ENCODE measurements around the gene WNT5A. TPM values are rescaled to one million over a fixed set of nuclear protein-coding genes. Genes with fewer than 3 reads are reported as not detected.

WNT5A gene
- polyA plus RNA-seq, 4 donors: under 0.01 to 8.1 (median 0.63) TPM

DNA sequence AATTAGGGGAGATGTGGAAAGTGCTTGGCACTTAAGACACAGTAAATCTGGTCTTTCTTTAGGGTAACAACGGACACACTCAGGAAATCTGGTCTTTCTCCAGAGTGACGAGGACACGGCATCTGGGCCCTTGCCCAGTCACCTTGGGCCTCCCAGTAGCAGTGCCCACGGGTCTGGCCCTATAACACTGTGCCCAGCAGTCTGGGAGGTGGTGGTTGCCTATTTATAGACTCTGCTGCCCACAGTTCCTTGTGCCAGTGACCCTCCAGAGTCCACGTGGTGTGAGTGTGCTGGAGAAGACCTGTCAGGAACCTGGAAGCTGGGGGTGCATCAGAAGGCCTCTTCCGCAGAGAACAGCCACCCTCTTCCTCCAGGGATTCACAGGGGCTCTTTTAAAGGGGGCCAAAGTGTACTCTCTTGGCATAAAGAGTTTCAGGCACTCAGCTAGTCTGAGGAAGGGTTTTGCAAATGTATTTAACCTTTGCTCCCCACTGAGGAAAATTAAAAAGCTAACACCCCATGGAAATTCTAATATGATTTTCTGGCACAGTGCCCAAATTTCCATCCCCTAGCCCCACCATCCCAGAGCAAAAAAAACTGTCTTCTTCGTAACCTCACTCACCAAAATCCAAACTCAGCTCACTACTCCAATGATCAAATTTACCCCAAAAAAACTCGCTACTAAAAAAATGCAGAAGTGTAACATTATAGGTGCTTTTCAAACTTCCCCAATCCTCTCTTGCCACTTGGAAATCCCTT lies 15.4 kb downstream of the WNT5A start:
- Histone ChIP-seq H3K27ac (ENCODE audit: low read depth in 1 of 3, low read length in 2 of 3) (no peak overlapping the region), H3K4me1 (ENCODE audit: control insufficient read depth in 3 of 3, insufficient read depth in 2 of 3, low read depth in 1 of 3, low read length in 2 of 3) (peaks cover 0 to 3% (median 0%) of the 10 kb centered on the region in 3 donors), H3K4me3 (ENCODE audit: low read depth in 1 of 3, low read length in 3 of 3) (no peak overlapping the region), H3K9me3 (ENCODE audit: control insufficient read depth in 2 of 2, insufficient read depth in 1 of 2, low read depth in 1 of 2, low read length in 1 of 2) (no peaks in the 10 kb centered on the region), H3K27me3 (ENCODE audit: control insufficient read depth in 3 of 3, insufficient read depth in 3 of 3, low read length in 3 of 3) (peaks cover 0 to 18% (median 4%) of the 10 kb centered on the region in 3 donors), H3K36me3 (ENCODE audit: control insufficient read depth in 3 of 3, insufficient read depth in 2 of 3, low read depth in 1 of 3, low read length in 3 of 3) (peaks cover 0 to 6% (median 0%) of the 10 kb centered on the region in 3 donors)
- FAIRE-seq (no peak), DNase-seq (no peak)
- WGBS, 3 donors: 67 to 72% (median 71%) methylated on average over 8 of the region's 8 CpGs

DNA sequence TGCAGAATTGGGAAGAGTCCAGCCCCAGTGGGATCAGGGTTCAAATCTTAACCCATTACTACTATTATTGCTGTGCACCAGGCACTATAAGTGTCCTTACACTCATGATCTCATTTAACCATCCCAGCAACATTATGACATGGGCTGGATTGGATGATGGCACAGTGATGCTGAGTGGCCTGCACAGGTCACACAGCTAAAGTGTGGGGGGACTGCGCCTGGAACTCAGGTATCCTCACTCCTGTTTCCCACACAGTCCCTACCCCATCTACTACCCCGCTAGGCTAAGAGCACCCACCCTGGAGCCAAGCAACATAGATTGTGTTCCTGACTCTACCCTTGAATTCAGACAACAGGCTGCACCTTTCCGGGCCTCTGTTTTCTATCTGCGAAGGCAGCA lies 16.0 kb downstream of the WNT5A start:
- WGBS, 3 donors: 86 to 94% (median 91%) methylated on average over 4 of the region's 4 CpGs
- no peak overlapping the region for H3K4me3 ChIP-seq (ENCODE audit: low read depth in 1 of 3, low read length in 3 of 3)
- H3K36me3 ChIP-seq (ENCODE audit: control insufficient read depth in 3 of 3, insufficient read depth in 2 of 3, low read depth in 1 of 3, low read length in 3 of 3): peaks cover 0 to 6% (median 0%) of the 10 kb centered on the region in 3 donors
- H3K9me3 ChIP-seq (ENCODE audit: control insufficient read depth in 2 of 2, insufficient read depth in 1 of 2, low read depth in 1 of 2, low read length in 1 of 2): no peaks in the 10 kb centered on the region
- peaks cover 0 to 18% (median 4%) of the 10 kb centered on the region in 3 donors for H3K27me3 ChIP-seq (ENCODE audit: control insufficient read depth in 3 of 3, insufficient read depth in 3 of 3, low read length in 3 of 3)
- peaks cover 0 to 3% (median 0%) of the 10 kb centered on the region in 3 donors for H3K4me1 ChIP-seq (ENCODE audit: control insufficient read depth in 3 of 3, insufficient read depth in 2 of 3, low read depth in 1 of 3, low read length in 2 of 3)
- DNase-seq: no peak
- no peak for FAIRE-seq
- no peak overlapping the region for H3K27ac ChIP-seq (ENCODE audit: low read depth in 1 of 3, low read length in 2 of 3)

GRCh38 chr3:55469957-55470526 lies 17.1 kb downstream of the WNT5A start:
- peaks cover 0 to 18% (median 4%) of the 10 kb centered on the region in 3 donors for H3K27me3 ChIP-seq (ENCODE audit: control insufficient read depth in 3 of 3, insufficient read depth in 3 of 3, low read length in 3 of 3)
- FAIRE-seq (no peak), DNase-seq (no peak)
- no peak overlapping the region for H3K27ac ChIP-seq (ENCODE audit: low read depth in 1 of 3, low read length in 2 of 3)
- H3K36me3 ChIP-seq (ENCODE audit: control insufficient read depth in 3 of 3, insufficient read depth in 2 of 3, low read depth in 1 of 3, low read length in 3 of 3): peaks cover 0 to 6% (median 0%) of the 10 kb centered on the region in 3 donors
- no peak overlapping the region for H3K4me3 ChIP-seq (ENCODE audit: low read depth in 1 of 3, low read length in 3 of 3)
- H3K9me3 ChIP-seq (ENCODE audit: control insufficient read depth in 2 of 2, insufficient read depth in 1 of 2, low read depth in 1 of 2, low read length in 1 of 2): no peaks in the 10 kb centered on the region
- peaks cover 0 to 3% (median 0%) of the 10 kb centered on the region in 3 donors for H3K4me1 ChIP-seq (ENCODE audit: control insufficient read depth in 3 of 3, insufficient read depth in 2 of 3, low read depth in 1 of 3, low read length in 2 of 3)
- 95 to 96% (median 95%) methylated on average over 32 of the region's 32 CpGs for WGBS, 3 donors

GRCh38 chr3:55468251-55468650 lies 18.9 kb downstream of the WNT5A start:
- H3K9me3 ChIP-seq (ENCODE audit: control insufficient read depth in 2 of 2, insufficient read depth in 1 of 2, low read depth in 1 of 2, low read length in 1 of 2): no peaks in the 10 kb centered on the region
- DNase-seq (no peak), FAIRE-seq (no peak)
- H3K27me3 ChIP-seq (ENCODE audit: control insufficient read depth in 3 of 3, insufficient read depth in 3 of 3, low read length in 3 of 3): peaks cover 0 to 8% (median 2%) of the 10 kb centered on the region in 3 donors
- H3K4me3 ChIP-seq (ENCODE audit: low read depth in 1 of 3, low read length in 3 of 3): no peak overlapping the region
- no peaks in the 10 kb centered on the region for H3K4me1 ChIP-seq (ENCODE audit: control insufficient read depth in 3 of 3, insufficient read depth in 2 of 3, low read depth in 1 of 3, low read length in 2 of 3)
- H3K36me3 ChIP-seq (ENCODE audit: control insufficient read depth in 3 of 3, insufficient read depth in 2 of 3, low read depth in 1 of 3, low read length in 3 of 3): peaks cover 0 to 6% (median 0%) of the 10 kb centered on the region in 3 donors
- no peak overlapping the region for H3K27ac ChIP-seq (ENCODE audit: low read depth in 1 of 3, low read length in 2 of 3)
- 81 to 86% (median 83%) methylated on average over 5 of the region's 5 CpGs for WGBS, 3 donors

DNA sequence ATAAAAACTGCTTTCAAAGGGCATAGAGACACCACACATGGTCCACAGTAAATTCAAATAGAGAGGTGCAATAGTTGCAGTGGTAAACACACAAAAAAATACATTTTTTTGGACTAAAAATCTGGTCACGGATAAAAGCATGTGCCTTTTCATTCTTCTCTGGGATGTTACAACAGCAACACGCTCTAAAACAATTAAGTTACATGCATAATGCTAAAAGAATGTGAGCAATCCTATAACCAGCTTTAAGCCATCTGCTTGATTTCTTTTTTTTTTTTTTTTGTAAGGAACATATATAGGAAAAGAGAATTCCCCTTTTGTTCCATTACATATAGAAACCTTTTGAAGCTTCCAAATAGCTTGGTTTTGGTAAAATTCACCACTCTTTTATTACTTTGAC lies 20.0 kb downstream of the WNT5A start:
- Histone ChIP-seq H3K4me3 (ENCODE audit: low read depth in 1 of 3, low read length in 3 of 3) (no peak overlapping the region), H3K36me3 (ENCODE audit: control insufficient read depth in 3 of 3, insufficient read depth in 2 of 3, low read depth in 1 of 3, low read length in 3 of 3) (peaks cover 0 to 6% (median 0%) of the 10 kb centered on the region in 3 donors), H3K27ac (ENCODE audit: low read depth in 1 of 3, low read length in 2 of 3) (no peak overlapping the region), H3K9me3 (ENCODE audit: control insufficient read depth in 2 of 2, insufficient read depth in 1 of 2, low read depth in 1 of 2, low read length in 1 of 2) (no peaks in the 10 kb centered on the region), H3K27me3 (ENCODE audit: control insufficient read depth in 3 of 3, insufficient read depth in 3 of 3, low read length in 3 of 3) (peaks cover 0 to 3% (median 2%) of the 10 kb centered on the region in 3 donors), H3K4me1 (ENCODE audit: control insufficient read depth in 3 of 3, insufficient read depth in 2 of 3, low read depth in 1 of 3, low read length in 2 of 3) (no peaks in the 10 kb centered on the region)
- no peak for FAIRE-seq
- WGBS, 3 donors: 68 to 81% (median 75%) methylated on average over 2 of the region's 2 CpGs
- DNase-seq: no peak

DNA sequence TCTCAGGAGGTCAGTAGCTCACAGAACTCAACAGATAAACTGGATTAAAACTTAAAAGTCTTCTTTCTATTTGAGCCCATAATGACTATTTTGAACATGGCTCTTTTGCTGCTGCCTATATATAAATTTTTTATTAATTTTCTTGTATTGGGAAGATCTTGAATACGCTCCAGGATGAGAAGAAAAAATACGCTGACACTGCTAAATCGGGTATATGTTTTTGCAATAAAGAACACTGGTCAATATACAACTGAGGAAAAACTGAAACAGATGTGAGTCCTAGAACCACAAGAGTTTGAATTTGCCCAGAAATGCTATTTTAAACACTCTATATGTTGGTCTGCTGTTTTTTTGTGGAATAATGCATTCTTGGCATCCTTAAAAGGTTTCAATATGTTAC lies 20.6 kb downstream of the WNT5A start:
- Histone ChIP-seq H3K27ac (ENCODE audit: low read depth in 1 of 3, low read length in 2 of 3) (no peak overlapping the region), H3K27me3 (ENCODE audit: control insufficient read depth in 3 of 3, insufficient read depth in 3 of 3, low read length in 3 of 3) (peaks cover 0 to 3% (median 0%) of the 10 kb centered on the region in 3 donors), H3K36me3 (ENCODE audit: control insufficient read depth in 3 of 3, insufficient read depth in 2 of 3, low read depth in 1 of 3, low read length in 3 of 3) (peaks cover 0 to 6% (median 0%) of the 10 kb centered on the region in 3 donors), H3K4me3 (ENCODE audit: low read depth in 1 of 3, low read length in 3 of 3) (no peak overlapping the region), H3K4me1 (ENCODE audit: control insufficient read depth in 3 of 3, insufficient read depth in 2 of 3, low read depth in 1 of 3, low read length in 2 of 3) (no peaks in the 10 kb centered on the region), H3K9me3 (ENCODE audit: control insufficient read depth in 2 of 2, insufficient read depth in 1 of 2, low read depth in 1 of 2, low read length in 1 of 2) (no peaks in the 10 kb centered on the region)
- 82 to 90% (median 85%) methylated on average over 3 of the region's 3 CpGs for WGBS, 3 donors
- FAIRE-seq (no peak), DNase-seq (no peak)

GRCh38 chr3:55461896-55462295 lies 25.2 kb downstream of the WNT5A start:
- WGBS, 3 donors: 88 to 100% (median 94%) methylated on average over 1 of the region's 1 CpG
- Histone ChIP-seq H3K4me3 (ENCODE audit: low read depth in 1 of 3, low read length in 3 of 3) (no peak overlapping the region), H3K27ac (ENCODE audit: low read depth in 1 of 3, low read length in 2 of 3) (no peak overlapping the region), H3K9me3 (ENCODE audit: control insufficient read depth in 2 of 2, insufficient read depth in 1 of 2, low read depth in 1 of 2, low read length in 1 of 2) (no peaks in the 10 kb centered on the region), H3K36me3 (ENCODE audit: control insufficient read depth in 3 of 3, insufficient read depth in 2 of 3, low read depth in 1 of 3, low read length in 3 of 3) (no peaks in the 10 kb centered on the region), H3K27me3 (ENCODE audit: control insufficient read depth in 3 of 3, insufficient read depth in 3 of 3, low read length in 3 of 3) (no peaks in the 10 kb centered on the region), H3K4me1 (ENCODE audit: control insufficient read depth in 3 of 3, insufficient read depth in 2 of 3, low read depth in 1 of 3, low read length in 2 of 3) (no peaks in the 10 kb centered on the region)
- FAIRE-seq: no peak
- DNase-seq: no peak

DNA sequence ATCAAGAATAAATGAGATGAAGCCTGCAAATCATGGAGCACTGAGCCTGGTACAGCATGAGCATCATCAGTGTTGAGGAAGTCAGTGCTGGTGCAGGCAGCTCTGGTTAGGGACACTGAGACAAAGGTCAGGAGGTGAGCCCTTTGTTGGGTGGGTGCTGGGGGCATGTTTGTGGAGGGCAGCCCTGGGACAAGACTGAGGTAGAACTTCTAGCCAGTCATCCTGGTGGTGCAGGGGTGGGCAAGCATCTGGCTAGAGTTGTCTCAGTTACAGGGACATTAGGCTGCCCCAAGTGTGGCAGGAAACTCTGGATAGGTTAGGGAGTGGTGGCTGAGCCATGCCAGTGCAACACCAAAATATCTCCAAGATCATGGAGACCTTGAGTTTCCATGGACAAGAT lies 27.3 kb downstream of the WNT5A start:
- no peak overlapping the region for H3K4me3 ChIP-seq (ENCODE audit: low read depth in 1 of 3, low read length in 3 of 3)
- DNase-seq: no peak
- H3K36me3 ChIP-seq (ENCODE audit: control insufficient read depth in 3 of 3, insufficient read depth in 2 of 3, low read depth in 1 of 3, low read length in 3 of 3): no peaks in the 10 kb centered on the region
- H3K27me3 ChIP-seq (ENCODE audit: control insufficient read depth in 3 of 3, insufficient read depth in 3 of 3, low read length in 3 of 3): no peaks in the 10 kb centered on the region
- H3K9me3 ChIP-seq (ENCODE audit: control insufficient read depth in 2 of 2, insufficient read depth in 1 of 2, low read depth in 1 of 2, low read length in 1 of 2): no peaks in the 10 kb centered on the region
- no peak overlapping the region for H3K27ac ChIP-seq (ENCODE audit: low read depth in 1 of 3, low read length in 2 of 3)
- H3K4me1 ChIP-seq (ENCODE audit: control insufficient read depth in 3 of 3, insufficient read depth in 2 of 3, low read depth in 1 of 3, low read length in 2 of 3): no peaks in the 10 kb centered on the region
- FAIRE-seq: no peak

All from small intestine (tissue), 7 donors.